Smooth muscle cell (in vitro differentiated cells): ENCODE results near the gene NTM. TPM values are rescaled to one million over a fixed set of nuclear protein-coding genes. Genes with fewer than 3 reads are reported as not detected.

Source experiments
- DNase-seq: peaks from one replicate; lab custom pipeline; 2025; ENCODE audit not compliant: unreplicated experiment; lab: John Stamatoyannopoulos, UW
- H2AFZ ChIP-seq: fragments of 200-600 bp; sonication (generic); 2 replicates; pipeline ENCODE4 v1.6.0; 2016; ENCODE audit warnings: antibody characterized with exemption, low read depth, mild to moderate bottlenecking
- H3F3A ChIP-seq: fragments of 200-600 bp; sonication (generic); 2 replicates; pipeline ENCODE4 v1.6.0; 2017; ENCODE audit warnings: antibody characterized with exemption, low read depth
- H3K27ac ChIP-seq: fragments of 200-600 bp; sonication (generic); 2 replicates; pipeline ENCODE4 v1.5.1; 2016; ENCODE audit warnings: low read depth, mild to moderate bottlenecking
- H3K27me3 ChIP-seq: fragments of 200-600 bp; sonication (generic); 2 replicates; pipeline ENCODE4 v1.6.1; 2016; ENCODE audit warnings: low read depth, mild to moderate bottlenecking
- H3K36me3 ChIP-seq: fragments of 200-600 bp; sonication (generic); 2 replicates; pipeline ENCODE4 v1.5.1; 2016; ENCODE audit warnings: low read depth
- H3K4me1 ChIP-seq: fragments of 200-600 bp; sonication (generic); 2 replicates; pipeline ENCODE4 v1.5.1; 2016; ENCODE audit warnings: low read depth
- H3K4me2 ChIP-seq: fragments of 200-600 bp; sonication (generic); 2 replicates; pipeline ENCODE4 v1.6.0; 2016; ENCODE audit warnings: mild to moderate bottlenecking
- H3K4me3 ChIP-seq: fragments of 200-600 bp; sonication (generic); 2 replicates; pipeline ENCODE4 v1.5.1; 2016; ENCODE audit warnings: mild to moderate bottlenecking
- H3K79me2 ChIP-seq: fragments of 200-600 bp; sonication (generic); 2 replicates; pipeline ENCODE4 v1.6.0; 2016; ENCODE audit warnings: low read depth, mild to moderate bottlenecking
- H3K9ac ChIP-seq: fragments of 200-600 bp; sonication (generic); 2 replicates; pipeline ENCODE4 v1.6.0; 2016; ENCODE audit warnings: low read depth
- H3K9me3 ChIP-seq: fragments of 200-600 bp; sonication (generic); replicated peaks from 2 replicates; pipeline ENCODE4 v1.5.1; 2016; ENCODE audit warnings: low read depth
- H4K20me1 ChIP-seq: fragments of 200-600 bp; sonication (generic); 2 replicates; pipeline ENCODE4 v1.6.0; 2016; ENCODE audit warnings: low read depth
- CTCF ChIP-seq: fragments of 200-600 bp; sonication (generic); IDR thresholded peaks from 2 replicates; pipeline ENCODE4 v1.5.1; 2017; ENCODE audit warnings: borderline replicate concordance, mild to moderate bottlenecking, antibody characterized with exemption; ENCODE audit not compliant: insufficient read depth, poor library complexity, severe bottlenecking
- WGBS: methylation state at CpG from one replicate; pipeline ENCODE4 v1.1.7; 2016; ENCODE audit warnings: low lambda C conversion rate; 5-methylcytosine and 5-hydroxymethylcytosine counted together
- polyA plus RNA-seq: library from polyadenylated mRNA; unstranded; fragments of >200 nt; fragmentation: Nextera tagmentation; extraction: Ambion mirVana; gene quantifications from 2 replicates; pipeline ENCODE4 v1.2.1, GENCODE V29; 2016
- total RNA-seq: library from RNA; depleted of rRNA; stranded (reverse); fragments of >200 nt; gene quantifications from 2 replicates; pipeline ENCODE4 v1.2.3, GENCODE V29; 2014

The NTM gene
- total and polyA plus RNA-seq, 2 experiments from 2014 or later: 68.9 to 123 TPM

- Histone ChIP-seq H3K9ac (no peak overlapping the region), H3K36me3 (no peaks in the 10 kb centered on the region), H3K27me3 (no peaks in the 10 kb centered on the region), H3K9me3 (no peaks in the 10 kb centered on the region), H3K4me3 (no peak overlapping the region), H3K79me2 (no peaks in the 10 kb centered on the region), H3K27ac (no peak overlapping the region), H3K4me2 (no peak overlapping the region), H2AFZ (no peak overlapping the region), H3K4me1 (peaks cover 8% of the 10 kb centered on the region), H3F3A (no peaks in the 10 kb centered on the region), H4K20me1 (peaks cover 6% of the 10 kb centered on the region)
- no peak for DNase-seq
- 92% methylated on average over 3 of the region's 3 CpGs for WGBS
- TF ChIP-seq CTCF: peak; percentile 29
Observed at GRCh38 chr11:132158091-132158490, 787.7 kb downstream of the NTM start.

DNA sequence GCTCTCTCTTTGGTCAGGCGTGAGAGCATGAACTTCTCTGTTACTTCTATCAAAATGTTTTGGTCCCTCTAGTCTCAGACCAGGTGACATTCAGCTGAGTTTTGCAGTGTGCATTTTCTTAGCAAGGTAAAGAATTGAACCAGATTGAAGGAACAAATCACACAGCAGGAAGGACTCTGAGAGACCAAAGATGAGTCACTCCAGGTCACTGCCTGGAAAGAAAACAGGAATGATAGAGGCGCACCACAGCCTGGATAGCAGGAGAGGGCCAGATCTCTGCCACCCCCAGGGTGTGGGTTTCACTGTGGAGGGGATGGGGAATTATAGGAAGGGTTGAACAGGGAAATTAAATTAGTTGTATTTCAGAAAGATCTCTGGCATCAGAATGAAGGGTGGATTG, 788.3 kb downstream of the NTM start:
- DNase-seq: no peak
- 78% methylated on average over 2 of the region's 2 CpGs for WGBS
- H4K20me1 ChIP-seq: peaks cover 6% of the 10 kb centered on the region
- H3K4me2 ChIP-seq: no peak overlapping the region
- no peak overlapping the region for H3K9ac ChIP-seq
- no peaks in the 10 kb centered on the region for H3F3A ChIP-seq
- no peak for TF ChIP-seq CTCF
- H3K4me3 ChIP-seq: no peak overlapping the region
- no peak overlapping the region for H2AFZ ChIP-seq
- no peaks in the 10 kb centered on the region for H3K9me3 ChIP-seq
- no peaks in the 10 kb centered on the region for H3K36me3 ChIP-seq
- H3K27ac ChIP-seq: no peak overlapping the region
- no peaks in the 10 kb centered on the region for H3K27me3 ChIP-seq
- no peaks in the 10 kb centered on the region for H3K79me2 ChIP-seq
- H3K4me1 ChIP-seq: peaks cover 8% of the 10 kb centered on the region

- H3K4me2 ChIP-seq: no peak overlapping the region
- H3K4me3 ChIP-seq: no peak overlapping the region
- H3F3A ChIP-seq: no peaks in the 10 kb centered on the region
- WGBS: 94% methylated on average over 26 of the region's 26 CpGs
- no peak for DNase-seq
- H3K9me3 ChIP-seq: no peaks in the 10 kb centered on the region
- no peak for TF ChIP-seq CTCF
- H3K36me3 ChIP-seq: no peaks in the 10 kb centered on the region
- no peaks in the 10 kb centered on the region for H3K79me2 ChIP-seq
- H3K4me1 ChIP-seq: no peaks in the 10 kb centered on the region
- H3K9ac ChIP-seq: no peak overlapping the region
- H4K20me1 ChIP-seq: peaks cover 6% of the 10 kb centered on the region
- no peak overlapping the region for H2AFZ ChIP-seq
- no peaks in the 10 kb centered on the region for H3K27me3 ChIP-seq
- H3K27ac ChIP-seq: no peak overlapping the region
Observed at GRCh38 chr11:132161403-132162078, 791.1 kb downstream of the NTM start.

DNA sequence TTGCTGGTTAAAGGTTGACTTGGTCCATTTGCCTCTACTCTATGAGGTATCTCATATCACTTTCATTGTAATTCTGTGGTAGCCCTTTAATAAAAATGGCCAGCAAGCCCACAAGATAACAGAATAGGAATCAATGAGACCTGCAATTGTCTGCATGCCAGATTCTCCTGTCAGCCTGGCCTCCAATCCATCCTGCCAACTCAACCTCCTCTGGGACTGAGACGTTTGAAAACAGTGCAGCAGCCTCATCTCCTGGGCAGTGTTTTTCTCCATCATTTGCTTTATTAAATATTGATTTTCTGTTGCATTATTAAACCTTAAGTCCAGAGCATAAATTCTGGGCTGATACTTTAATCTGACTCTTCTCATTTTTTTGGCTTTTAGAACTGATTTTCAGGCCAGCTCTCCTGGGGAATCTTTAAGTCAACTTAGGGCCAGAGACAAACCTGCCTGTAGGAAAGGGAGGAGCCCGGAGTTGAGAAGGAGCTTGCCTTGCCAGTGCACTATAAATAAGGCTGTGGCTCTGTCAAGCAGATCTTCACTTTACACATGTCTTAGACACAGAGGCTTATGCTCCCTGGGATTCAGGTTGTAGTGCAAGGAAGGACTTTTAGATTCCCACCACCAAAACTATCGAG, 798.0 kb downstream of the NTM start:
- Histone ChIP-seq H3K36me3 (no peaks in the 10 kb centered on the region), H2AFZ (no peak overlapping the region), H3K79me2 (no peaks in the 10 kb centered on the region), H3K27ac (no peak overlapping the region), H3K9me3 (no peaks in the 10 kb centered on the region), H3K9ac (no peak overlapping the region), H3K4me3 (no peak overlapping the region), H3K4me1 (no peaks in the 10 kb centered on the region), H3K27me3 (no peaks in the 10 kb centered on the region), H4K20me1 (peaks cover 29% of the 10 kb centered on the region), H3K4me2 (no peak overlapping the region), H3F3A (no peaks in the 10 kb centered on the region)
- DNase-seq: no peak
- 91% methylated on average over 3 of the region's 3 CpGs for whole genome bisulfite sequencing
- no peak for TF ChIP-seq CTCF
